Measurements from ENCODE around the gene JAGN1.
A peak's percentile ranks its signal among the peaks of the same experiment; 100 is the strongest.
"Not testable (repeated sequence)": the region's sequence is repeated elsewhere in the genome, so short reads cannot be mapped to it uniquely, and the experiment has no call there.

Gene JAGN1

DNA sequence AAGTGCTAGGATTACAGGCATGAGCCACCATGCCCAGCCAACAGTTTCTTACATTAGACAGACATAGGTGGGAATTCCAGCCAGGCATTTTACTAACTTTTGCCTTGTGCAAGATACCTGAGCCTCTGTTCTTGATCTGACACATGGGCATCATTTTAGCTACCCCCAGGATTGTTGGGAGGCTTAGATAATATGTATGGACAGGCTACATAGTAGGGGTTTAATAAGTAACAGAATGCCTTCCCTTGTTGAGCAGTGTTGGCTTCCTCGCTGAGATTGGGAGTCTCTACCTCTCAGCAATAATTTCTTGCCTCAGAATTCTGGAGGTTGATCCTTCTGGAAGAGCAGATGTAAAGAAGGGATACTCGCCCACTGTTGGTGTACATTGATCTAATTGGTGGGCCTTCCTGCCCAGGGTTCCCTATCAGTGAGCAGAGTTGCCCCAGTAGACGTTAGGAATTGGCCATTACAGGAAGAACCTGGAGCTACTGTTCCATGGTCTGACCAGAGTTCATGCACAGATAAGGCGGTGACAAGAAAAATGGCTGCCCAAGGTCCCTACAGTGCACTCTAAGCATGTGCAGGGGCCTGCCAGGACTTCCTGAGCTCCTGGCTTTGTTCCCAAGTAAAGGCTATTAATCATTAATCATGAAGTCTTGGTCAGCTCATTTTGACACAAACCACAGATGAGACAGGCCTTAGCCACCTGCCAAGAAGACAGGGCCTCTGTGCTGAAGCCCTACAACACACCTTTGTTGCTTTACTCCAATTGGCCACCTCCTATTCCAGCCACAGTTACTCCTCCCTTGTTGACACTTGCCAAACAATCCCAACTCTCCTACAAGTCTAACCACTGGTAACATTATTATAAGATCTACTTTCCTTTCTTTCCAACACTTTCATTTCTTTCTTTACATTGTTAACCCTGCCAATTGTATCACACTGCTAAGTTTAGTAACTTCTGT, 7.3 kb downstream of the JAGN1 start:
- no peak for DNase-seq (ENCODE audit: low read depth in 2 of 2)

DNA sequence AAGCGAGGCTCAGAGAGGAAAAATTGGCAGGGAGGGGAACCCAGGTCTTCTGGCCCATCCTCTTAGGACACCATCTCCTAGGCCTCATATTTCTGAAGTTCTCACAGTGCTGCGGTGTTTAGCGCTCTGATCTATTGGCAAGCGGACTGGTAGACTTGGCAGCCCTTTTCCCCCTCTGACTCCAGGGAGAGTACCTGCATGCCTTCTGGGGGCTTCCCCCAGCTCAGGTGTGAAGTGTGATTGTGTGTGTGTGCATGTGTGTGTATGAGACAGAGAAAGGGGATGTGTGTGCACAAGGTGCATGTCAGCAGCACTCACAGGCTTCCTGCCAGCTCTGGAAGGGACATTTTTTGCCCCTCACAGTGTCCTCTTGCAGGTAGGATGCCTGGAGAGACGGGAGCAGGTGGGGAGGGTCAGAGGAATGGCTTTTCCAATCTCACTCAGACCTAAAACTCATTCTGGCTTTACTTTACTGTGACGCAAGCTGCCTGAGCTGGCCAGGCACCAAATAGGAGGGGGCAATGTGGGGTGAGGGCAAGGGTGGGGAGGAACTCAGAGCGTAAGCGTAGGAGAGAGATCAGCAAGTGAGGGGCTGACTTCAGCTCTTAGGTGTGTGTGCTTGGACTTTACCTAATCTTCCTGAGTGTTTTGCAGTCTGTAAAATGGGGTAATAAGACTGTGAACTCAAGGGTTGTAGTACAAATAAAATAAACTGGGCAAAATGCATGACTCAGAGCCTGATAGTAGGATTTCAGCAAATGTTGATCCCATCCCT, 8.2 kb downstream of the JAGN1 start:
- no peak for DNase-seq (ENCODE audit: low read depth in 2 of 2)

DNA sequence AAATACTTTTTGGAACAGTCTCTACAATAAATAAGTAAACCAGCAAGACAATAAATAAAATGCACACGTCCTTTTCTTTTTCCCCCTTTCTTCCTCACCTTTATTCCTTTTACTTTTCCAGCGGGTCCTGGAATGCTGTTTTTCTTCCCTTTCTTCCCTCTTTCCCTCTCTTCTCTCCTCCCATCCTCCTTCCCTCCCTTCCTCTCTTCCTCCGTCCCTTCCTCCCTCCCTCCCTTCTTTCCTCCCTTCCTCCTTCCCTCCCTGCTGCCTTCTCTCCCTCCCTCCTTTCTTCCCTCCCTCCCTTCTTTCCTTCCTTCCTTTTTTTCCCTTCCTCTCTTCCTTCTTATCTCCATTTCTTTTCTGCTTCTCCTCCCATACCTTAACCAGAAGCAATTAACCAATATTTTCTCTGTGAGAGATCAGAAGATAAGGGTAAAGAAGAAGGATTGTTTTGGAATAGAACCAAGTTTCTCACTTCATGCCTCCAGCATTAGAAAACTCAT, 8.9 kb downstream of the JAGN1 start:
- no peak for DNase-seq (ENCODE audit: low read depth in 2 of 2)

DNA sequence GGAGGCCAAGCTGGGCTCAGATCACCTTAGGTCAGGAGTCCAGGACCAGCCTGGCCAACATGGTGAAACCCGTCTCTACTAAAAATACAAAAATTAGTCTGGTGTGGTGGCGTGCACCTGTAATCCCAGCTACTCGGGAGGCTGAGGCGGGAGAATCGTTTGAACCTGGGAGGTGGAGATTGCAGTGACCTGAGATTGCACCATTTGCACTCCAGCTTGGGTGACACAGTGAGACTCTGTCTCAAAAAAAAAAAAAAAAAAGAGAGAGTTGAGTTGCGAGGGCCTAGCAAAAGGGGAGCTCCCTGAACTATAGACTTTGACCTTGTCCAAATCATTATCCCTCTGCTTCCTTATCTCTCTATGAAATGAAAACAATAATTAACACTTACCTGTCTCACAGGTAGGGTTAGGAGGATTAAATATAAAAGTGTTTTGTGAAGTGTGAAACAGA, 10.6 kb downstream of the JAGN1 start:
- not testable (repeated sequence) for DNase-seq (ENCODE audit: low read depth in 2 of 2)

DNA sequence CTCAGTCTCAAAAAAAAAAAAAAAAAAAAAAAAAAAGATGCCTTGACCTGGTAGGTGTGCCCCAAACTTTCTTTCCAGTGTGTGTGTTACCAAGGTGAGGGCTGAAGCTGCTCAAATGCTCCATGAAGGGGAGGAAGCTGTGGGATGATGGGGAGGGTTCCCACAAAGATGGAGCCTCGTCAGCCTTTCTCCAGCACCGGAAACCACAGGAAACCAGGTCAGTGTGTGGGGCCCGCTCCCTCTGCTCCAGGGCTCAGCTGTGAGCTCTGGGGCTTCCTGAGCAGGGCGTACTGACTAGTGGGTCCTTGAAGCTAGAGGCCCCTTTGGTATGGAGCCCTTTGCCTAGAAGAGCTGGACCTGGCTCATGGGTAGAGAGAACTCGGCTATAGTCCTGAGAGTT, 11.6 kb downstream of the JAGN1 start:
- no peak for DNase-seq (ENCODE audit: low read depth in 2 of 2)

DNA sequence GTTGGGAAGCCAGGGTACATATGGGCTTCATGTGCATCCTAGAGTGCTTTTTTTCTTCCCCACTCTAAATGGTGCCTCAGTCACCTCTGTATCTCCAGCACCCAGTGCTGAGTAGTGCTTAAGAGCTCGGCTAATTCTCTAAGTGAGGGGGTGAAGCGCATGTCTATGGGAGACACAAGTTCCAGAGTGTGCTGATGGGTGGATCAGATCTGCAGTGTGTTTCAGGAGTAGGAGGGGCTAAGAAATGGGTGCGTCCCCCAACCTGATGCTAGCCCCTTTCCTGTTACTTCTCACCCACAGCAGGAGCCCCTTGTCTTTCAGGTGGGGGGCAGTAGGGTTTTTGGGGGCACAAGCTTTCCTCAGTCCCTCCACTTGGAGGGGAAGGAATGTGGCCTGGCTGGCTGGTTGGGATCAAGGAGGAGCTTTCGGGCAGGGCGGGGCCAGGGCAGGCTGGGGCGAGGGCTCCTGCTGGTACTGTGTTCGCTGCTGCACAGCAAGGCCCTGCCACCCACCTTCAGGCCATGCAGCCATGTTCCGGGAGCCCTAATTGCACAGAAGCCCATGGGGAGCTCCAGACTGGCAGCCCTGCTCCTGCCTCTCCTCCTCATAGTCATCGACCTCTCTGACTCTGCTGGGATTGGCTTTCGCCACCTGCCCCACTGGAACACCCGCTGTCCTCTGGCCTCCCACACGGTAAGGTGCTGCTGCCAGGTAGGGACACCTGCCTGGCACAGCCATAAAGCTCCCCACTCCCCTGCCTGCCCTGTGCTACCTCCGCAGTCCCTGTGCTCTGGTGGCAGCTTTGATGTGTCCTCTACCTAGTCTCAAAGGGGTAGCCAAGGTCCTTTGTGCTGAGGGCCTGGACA, 12.2 kb downstream of the JAGN1 start, which contains the start of gene IL17RE:
IL17RE (plus strand) TSS at position 477 of the 866 bp plus-strand sequence; CDS start at position 562, 85 bp downstream.
- no peak for DNase-seq (ENCODE audit: low read depth in 2 of 2)

DNA sequence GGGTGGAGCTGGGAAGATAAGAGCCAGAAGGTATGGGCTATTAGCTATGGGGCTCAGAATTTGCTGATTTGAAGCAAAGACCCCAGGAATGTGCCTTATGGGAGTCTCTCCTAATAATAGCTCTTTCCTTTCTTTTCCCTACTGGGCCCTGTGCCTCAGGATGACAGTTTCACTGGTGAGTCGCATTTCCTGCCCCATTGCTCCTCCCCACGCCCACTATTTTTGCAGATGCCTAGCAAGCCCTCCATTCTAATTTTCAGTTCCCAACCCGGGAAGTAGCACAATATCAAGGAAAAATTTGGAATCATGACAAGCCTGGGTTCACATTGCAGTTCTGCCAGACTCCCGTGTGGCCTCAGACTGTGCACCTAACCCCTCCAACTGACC, 12.8 kb downstream of the JAGN1 start:
- no peak for DNase-seq (ENCODE audit: low read depth in 2 of 2)

DNA sequence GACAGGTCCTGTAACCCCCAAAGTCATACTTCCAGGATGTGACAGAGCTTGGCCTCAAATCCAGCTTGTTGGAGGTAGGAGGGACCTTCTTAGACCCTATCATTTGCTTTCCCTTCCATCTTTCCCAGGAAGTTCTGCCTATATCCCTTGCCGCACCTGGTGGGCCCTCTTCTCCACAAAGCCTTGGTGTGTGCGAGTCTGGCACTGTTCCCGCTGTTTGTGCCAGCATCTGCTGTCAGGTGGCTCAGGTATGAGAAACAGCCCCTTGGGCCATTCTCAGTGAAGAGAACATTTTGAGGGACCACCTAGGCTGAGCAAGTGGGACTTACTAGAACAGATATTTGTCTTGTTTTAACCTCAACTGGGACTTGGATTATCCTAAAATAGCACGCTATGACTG, 13.5 kb downstream of the JAGN1 start:
- DNase-seq (ENCODE audit: low read depth in 2 of 2) = no peak

DNA sequence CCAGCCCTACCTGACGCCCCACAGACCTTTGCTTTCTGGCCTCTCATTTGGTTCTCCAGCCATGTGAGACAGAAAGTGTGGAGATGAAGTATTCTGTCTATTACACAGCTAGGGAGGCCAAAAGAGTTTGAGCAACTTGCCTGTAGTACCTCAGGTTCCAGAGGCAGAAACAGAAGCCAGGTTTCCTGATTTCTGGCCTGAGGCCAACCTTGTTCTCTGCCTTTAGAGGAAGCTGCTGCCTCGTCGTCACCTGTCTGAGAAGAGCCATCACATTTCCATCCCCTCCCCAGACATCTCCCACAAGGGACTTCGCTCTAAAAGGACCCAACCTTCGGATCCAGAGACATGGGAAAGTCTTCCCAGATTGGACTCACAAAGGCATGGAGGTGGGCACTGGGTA, 16.1 kb downstream of the JAGN1 start:
- no peak for DNase-seq (ENCODE audit: low read depth in 2 of 2)

DNA sequence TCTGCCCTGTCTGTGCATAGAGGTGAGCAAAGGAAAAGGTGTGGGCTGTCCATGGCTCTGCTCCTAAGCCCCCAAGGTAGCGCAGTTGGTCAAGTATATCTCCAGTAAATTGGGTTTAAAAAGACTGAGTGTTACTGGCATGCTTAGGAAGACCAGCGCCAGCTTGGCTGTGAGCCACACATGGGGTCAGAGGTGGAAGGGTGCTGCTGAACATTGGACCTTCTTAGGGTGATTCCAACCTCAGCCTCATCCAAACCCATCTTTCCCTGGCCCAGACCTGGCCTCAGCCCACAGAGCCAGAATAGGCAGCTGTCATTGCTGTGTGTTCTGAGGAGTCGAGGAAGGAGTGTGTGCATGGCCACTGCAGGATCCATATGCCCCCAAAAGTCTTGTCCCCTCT, 17.9 kb downstream of the JAGN1 start:
- no peak for DNase-seq (ENCODE audit: low read depth in 2 of 2)

DNA sequence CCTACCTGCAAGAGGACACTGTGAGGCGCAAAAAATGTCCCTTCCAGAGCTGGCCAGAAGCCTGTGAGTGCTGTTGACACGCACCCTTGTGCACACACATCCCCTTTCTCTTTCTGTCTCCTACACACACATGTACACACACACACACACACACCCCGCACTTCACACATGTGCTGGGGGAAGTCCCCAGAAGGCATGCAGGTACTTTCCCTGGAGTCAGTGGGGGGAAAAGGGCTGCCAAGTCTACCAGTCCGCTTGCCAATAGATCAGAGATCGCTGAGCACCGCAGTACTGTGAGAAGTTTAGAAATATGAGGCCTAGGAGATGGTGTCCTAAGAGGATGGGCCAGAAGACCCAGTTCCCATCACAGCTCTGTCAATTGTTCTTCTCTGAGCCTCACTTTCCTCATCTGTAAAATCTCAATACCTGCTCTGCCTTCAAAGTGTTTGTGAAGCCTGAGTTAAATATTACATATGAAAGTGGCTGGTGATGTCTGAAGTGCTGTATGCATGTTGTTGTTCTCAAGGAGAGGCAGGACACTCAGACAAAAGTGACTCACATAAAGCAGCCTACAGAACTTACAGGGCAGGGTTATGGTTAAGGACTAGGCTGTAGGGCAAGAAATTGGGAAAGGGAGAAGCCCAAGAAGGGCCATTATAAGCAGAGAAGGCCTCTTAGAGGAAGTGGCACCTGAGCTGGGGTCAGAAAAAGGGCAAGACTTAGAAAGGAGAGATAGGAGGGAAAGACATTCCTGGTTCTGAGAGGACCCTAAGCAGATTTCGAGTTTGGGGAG, 19.0 kb downstream of the JAGN1 start:
- DNase-seq (ENCODE audit: low read depth in 2 of 2) = no peak

DNA sequence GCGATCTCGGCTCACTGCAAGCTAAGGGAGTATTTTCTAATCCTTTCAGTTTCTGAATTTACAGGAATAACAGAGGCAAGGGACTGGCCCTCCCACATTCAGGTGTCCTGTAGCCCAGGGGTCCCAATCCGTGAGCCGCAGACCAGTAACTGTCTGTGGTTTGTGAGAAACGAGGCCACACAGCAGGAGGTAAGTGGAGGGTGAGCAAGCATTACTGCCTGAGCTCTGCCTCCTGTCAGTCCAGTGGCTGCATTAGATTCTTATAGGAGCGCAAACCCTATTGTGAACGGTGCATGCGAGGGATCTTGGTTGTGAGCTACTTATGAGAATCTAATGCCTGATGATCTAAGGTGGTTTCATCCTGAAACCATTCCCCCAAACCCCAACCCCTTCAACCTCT, 21.5 kb downstream of the JAGN1 start:
- DNase-seq (ENCODE audit: low read depth in 2 of 2) = no peak

DNA sequence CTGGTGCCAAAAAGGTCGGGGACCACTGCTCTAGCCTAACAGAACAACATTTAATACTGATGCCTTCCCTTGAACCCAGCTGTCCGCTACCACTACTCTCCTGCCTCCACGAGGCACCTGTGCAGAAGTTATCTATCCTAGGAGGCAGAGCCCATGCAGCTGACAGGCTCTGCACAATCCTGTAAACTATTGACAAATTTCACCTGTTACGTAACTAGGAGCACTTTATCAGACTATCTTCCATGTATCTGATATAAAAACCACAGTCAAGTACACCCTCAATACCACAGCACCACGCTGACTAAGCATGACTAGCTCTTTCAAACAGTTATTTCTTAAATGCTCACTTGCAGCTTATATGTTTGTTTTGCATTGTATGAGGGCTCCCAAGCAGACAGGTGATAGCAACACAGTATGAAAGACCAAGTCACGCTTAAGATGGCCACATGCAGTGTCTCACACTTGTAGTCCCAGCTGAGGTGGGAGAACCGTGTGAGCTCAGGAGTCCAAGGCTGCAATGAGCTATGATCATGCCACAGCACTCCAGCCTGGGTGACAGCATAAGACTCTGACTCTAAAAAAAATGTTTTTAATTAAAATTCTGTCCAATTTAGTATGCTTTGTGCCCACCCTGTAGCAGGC, 22.0 kb downstream of the JAGN1 start:
- DNase-seq (ENCODE audit: low read depth in 2 of 2) = no peak

DNA sequence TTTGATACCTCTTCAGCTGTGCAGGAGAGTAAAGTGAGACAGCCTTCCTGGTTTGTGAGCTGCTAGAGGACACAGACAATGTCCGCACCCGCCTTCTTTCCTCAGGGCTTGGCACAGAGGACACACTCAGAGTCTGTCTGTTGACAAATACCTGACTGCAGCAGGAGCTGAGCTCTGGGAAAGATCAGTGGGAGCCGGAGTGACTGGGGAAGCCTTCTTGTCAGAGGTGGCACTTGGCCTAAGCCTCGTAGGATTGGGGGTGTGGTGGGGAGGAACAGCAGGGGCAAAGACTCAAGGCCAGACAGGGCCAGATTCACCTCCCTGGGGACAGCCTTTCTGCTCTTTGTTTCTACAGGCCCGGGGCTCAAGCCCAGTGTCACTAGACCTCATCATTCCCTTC, 23.2 kb downstream of the JAGN1 start:
- no peak for DNase-seq (ENCODE audit: low read depth in 2 of 2)

DNA sequence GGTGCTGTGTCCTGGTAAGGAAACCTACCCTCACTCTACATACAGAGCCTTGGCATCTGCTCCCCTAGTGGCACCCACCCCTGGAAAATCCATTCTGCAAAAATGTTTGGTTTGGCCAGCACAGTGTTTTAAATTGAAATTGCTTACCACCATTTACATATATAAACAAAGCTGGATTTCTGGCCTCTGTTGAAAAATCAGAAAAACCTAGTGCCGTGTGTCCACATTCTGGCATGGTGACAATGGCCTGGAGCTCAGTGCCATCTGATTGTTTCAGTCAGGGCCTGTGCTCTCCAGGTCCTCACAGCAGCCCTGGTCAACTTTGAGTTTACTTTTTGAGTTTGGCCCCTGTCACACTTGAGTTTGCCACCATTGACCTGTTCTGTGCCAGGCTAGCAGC, 23.6 kb downstream of the JAGN1 start:
- DNase-seq (ENCODE audit: low read depth in 2 of 2) = no peak

DNA sequence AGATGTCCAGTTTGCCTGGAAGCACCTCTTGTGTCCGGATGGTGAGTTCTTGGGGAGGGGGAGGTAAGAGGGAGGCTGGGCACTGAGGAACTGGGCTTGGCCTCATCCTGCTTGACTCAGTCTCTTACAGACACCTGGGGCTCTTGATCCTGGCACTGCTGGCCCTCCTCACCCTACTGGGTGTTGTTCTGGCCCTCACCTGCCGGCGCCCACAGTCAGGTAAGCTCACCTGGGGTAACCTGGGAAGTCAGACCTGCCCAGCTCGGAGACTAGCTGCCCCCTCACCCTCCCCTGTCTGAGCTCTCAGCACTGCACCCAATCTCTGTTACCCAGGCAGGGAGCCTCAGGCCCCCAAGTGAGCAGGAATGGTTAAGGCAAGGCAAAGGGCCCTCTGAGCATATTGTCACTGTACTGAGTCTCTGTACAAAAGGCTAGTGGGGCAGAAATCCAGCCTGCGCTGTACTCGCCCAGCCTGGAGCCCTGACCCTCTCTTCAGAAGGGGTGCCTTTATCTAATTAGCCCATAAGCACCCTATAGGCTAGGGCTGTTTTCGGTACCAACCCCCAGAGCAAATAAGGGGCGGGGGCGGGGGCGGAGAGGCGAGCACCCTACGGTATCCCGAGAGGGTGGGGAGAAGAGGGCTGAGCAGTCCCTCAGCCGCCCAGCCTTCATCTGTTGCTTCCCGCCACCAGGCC, 24.3 kb downstream of the JAGN1 start:
- DNase-seq (ENCODE audit: low read depth in 2 of 2) = no peak

DNA sequence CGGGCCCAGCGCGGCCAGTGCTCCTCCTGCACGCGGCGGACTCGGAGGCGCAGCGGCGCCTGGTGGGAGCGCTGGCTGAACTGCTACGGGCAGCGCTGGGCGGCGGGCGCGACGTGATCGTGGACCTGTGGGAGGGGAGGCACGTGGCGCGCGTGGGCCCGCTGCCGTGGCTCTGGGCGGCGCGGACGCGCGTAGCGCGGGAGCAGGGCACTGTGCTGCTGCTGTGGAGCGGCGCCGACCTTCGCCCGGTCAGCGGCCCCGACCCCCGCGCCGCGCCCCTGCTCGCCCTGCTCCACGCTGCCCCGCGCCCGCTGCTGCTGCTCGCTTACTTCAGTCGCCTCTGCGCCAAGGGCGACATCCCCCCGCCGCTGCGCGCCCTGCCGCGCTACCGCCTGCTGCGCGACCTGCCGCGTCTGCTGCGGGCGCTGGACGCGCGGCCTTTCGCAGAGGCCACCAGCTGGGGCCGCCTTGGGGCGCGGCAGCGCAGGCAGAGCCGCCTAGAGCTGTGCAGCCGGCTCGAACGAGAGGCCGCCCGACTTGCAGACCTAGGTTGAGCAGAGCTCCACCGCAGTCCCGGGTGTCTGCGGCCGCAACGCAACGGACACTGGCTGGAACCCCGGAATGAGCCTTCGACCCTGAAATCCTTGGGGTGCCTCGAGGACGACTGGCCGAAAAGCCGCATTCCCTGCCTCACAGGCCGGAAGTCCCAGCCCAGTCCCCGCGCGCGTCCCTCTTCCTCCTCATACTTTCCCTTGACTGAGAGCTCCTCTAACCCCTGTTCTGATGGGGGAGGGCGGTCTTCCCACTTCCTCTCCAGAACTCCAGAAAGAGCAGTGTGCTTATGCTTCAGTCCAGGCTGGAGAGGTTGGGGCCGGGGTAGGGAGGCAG, 25.1 kb downstream of the JAGN1 start:
- peak in 1 of 2 donors; percentile 26 for DNase-seq (ENCODE audit: low read depth in 2 of 2)

DNA sequence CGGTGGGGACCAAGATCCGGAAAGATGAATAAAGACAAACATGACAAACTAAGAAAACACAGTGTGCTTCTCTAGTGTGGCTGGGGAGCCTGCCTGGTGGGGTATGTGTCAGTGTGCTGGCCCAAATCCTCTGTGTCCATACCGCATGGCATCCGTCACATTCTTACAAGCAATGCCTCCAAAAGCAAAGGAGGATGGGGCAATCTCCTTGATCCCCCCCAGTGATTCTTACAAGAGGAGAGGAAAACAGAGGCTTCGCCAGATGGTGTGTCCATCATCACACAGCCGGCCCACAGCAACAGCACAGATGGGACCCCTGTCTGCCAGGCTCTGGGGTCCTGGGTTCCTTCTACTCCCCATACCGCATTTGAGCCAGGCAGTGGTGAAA, 25.9 kb downstream of the JAGN1 start:
- no peak for DNase-seq (ENCODE audit: low read depth in 2 of 2)
